GM12878 (cell line): Measurements from ENCODE around the gene THUMPD2. TPM values are rescaled to one million over a fixed set of nuclear protein-coding genes. Genes with fewer than 3 reads are reported as not detected.

Source experiments
- IKZF1 ChIP-seq: fragments of 450-650 bp; conservative IDR thresholded peaks from 2 replicates; pipeline ENCODE4 v1.6.1; 2017; ENCODE audit warnings: antibody characterized with exemption, mild to moderate bottlenecking
- MYB ChIP-seq: fragments of 150-350 bp; IDR thresholded peaks from 2 replicates; pipeline ENCODE4 v1.6.1; 2014; ENCODE audit warnings: mild to moderate bottlenecking, low read depth, low read length, borderline replicate concordance
- ZZZ3 ChIP-seq: IDR thresholded peaks from 2 replicates; pipeline ENCODE4 v1.6.1; 2011; ENCODE audit warnings: low read depth; ENCODE audit not compliant: control insufficient read depth, insufficient read length
- polyA plus RNA-seq, 11 experiments: library from polyadenylated mRNA; depleted of rRNA in 4 of 11; unstranded in 6 of 11; stranded (reverse) in 5 of 11; fragments of >200 nt; fragmentation: Nextera tagmentation in 4 of 11; fragmentation: Illumina TruSeq in 1 of 11; extraction: Ambion mirVana in 4 of 11; extraction: Trizol in 1 of 11; gene quantifications; 1 replicate in 1 of 11; 2 replicates in 10 of 11; pipeline versions ENCODE4 v1.2.1 to v1.2.3, GENCODE V29; 2011 to 2016; ENCODE audit warnings: inconsistent platforms in 2 of 11, missing spikeins in 2 of 11, low read depth in 1 of 11
- total RNA-seq, 4 experiments: library from RNA; depleted of rRNA in 3 of 4; stranded (reverse); fragments of >200 nt in 3 of 4; fragmentation: Illumina TruSeq in 1 of 4; extraction: Trizol in 1 of 4; gene quantifications; 2 replicates each; pipeline versions ENCODE4 v1.2.1 to v1.2.3, GENCODE V29; 2013 to 2021
- TF ChIP-seq, protein P1 (sequence below): IDR thresholded peaks from 2 replicates; pipeline ENCODE4 v1.6.1; 2012; ENCODE audit warnings: low read depth, low read length, improper control_type of control experiment
- TF ChIP-seq, protein P2 (sequence below): IDR thresholded peaks from 2 replicates; pipeline ENCODE4 v1.6.1; 2012; ENCODE audit warnings: low read depth, low read length, improper control_type of control experiment
- TF ChIP-seq, protein P3 (sequence below): fragments of 450-650 bp; IDR thresholded peaks from 2 replicates; pipeline ENCODE4 v1.6.1; 2017; ENCODE audit warnings: antibody characterized with exemption, mild to moderate bottlenecking, moderate library complexity
- TF ChIP-seq, protein P4 (sequence below): fragments of 450-650 bp; IDR thresholded peaks from 2 replicates; pipeline ENCODE4 v1.6.1; 2017; ENCODE audit warnings: low read depth, mild to moderate bottlenecking, moderate library complexity

The THUMPD2 gene
- total and polyA plus RNA-seq, 10 of the 15 experiments (the other 5 are each of a cell fraction or from before 2014, with no cell fraction given) = 6.7 to 19.7 (median 13.8) TPM

DNA sequence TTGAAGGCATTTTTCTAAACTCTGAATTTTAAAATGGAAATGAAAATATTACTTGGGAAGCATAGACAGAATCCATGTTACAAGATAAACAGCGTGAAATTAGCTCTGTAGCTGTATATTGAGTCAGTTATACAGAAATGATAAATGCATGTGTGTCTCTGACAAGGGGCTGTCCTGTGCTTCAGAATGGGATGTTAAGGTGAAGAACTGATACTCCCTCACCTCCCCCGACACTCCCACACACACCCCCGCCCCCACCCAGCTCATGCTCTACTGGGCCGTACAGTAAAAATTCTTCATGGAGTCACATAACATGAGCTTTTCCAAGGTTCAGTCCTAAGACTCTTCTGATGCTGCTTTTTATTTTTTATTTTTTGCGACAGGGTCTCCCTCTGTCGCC, 869 bp upstream of the THUMPD2 start (continued):
- TF ChIP-seq, protein P1, sequence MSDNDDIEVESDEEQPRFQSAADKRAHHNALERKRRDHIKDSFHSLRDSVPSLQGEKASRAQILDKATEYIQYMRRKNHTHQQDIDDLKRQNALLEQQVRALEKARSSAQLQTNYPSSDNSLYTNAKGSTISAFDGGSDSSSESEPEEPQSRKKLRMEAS = no peak
- TF ChIP-seq IKZF1 (no peak), MYB (no peak), ZZZ3 (no peak)
- TF ChIP-seq, protein P2, sequence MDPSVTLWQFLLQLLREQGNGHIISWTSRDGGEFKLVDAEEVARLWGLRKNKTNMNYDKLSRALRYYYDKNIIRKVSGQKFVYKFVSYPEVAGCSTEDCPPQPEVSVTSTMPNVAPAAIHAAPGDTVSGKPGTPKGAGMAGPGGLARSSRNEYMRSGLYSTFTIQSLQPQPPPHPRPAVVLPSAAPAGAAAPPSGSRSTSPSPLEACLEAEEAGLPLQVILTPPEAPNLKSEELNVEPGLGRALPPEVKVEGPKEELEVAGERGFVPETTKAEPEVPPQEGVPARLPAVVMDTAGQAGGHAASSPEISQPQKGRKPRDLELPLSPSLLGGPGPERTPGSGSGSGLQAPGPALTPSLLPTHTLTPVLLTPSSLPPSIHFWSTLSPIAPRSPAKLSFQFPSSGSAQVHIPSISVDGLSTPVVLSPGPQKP = no peak
- TF ChIP-seq, protein P3, sequence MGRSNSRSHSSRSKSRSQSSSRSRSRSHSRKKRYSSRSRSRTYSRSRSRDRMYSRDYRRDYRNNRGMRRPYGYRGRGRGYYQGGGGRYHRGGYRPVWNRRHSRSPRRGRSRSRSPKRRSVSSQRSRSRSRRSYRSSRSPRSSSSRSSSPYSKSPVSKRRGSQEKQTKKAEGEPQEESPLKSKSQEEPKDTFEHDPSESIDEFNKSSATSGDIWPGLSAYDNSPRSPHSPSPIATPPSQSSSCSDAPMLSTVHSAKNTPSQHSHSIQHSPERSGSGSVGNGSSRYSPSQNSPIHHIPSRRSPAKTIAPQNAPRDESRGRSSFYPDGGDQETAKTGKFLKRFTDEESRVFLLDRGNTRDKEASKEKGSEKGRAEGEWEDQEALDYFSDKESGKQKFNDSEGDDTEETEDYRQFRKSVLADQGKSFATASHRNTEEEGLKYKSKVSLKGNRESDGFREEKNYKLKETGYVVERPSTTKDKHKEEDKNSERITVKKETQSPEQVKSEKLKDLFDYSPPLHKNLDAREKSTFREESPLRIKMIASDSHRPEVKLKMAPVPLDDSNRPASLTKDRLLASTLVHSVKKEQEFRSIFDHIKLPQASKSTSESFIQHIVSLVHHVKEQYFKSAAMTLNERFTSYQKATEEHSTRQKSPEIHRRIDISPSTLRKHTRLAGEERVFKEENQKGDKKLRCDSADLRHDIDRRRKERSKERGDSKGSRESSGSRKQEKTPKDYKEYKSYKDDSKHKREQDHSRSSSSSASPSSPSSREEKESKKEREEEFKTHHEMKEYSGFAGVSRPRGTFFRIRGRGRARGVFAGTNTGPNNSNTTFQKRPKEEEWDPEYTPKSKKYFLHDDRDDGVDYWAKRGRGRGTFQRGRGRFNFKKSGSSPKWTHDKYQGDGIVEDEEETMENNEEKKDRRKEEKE = no peak
- TF ChIP-seq, protein P4, sequence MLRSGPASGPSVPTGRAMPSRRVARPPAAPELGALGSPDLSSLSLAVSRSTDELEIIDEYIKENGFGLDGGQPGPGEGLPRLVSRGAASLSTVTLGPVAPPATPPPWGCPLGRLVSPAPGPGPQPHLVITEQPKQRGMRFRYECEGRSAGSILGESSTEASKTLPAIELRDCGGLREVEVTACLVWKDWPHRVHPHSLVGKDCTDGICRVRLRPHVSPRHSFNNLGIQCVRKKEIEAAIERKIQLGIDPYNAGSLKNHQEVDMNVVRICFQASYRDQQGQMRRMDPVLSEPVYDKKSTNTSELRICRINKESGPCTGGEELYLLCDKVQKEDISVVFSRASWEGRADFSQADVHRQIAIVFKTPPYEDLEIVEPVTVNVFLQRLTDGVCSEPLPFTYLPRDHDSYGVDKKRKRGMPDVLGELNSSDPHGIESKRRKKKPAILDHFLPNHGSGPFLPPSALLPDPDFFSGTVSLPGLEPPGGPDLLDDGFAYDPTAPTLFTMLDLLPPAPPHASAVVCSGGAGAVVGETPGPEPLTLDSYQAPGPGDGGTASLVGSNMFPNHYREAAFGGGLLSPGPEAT = no peak
